Trophoblast cell (in vitro differentiated cells and primary cell): Measurements from ENCODE around the gene FARP2.
A peak's percentile ranks its signal among the peaks of the same experiment; 100 is the strongest.

Experiments used
- DNase-seq, 2 donors: peaks; one replicate each; pipeline ENCODE4 v3.0.0-alpha.2; 2016
- H2AFZ ChIP-seq: 2 replicates; pipeline ENCODE4 v1.6.1; 2013; ENCODE audit warnings: low read length, moderate library complexity, mild to moderate bottlenecking; ENCODE audit not compliant: insufficient read depth, poor library complexity
- H2AK5ac ChIP-seq: 2 replicates; pipeline ENCODE4 v1.6.1; 2013; ENCODE audit warnings: mild to moderate bottlenecking, low read length
- H2BK120ac ChIP-seq: 2 replicates; pipeline ENCODE4 v1.6.1; 2013; ENCODE audit warnings: low read length, mild to moderate bottlenecking, moderate library complexity; ENCODE audit not compliant: insufficient read depth, poor library complexity
- H2BK12ac ChIP-seq: 2 replicates; pipeline ENCODE4 v1.6.1; 2013; ENCODE audit warnings: mild to moderate bottlenecking, low read length, moderate library complexity
- H2BK5ac ChIP-seq: 2 replicates; pipeline ENCODE4 v1.6.1; 2013; ENCODE audit warnings: low read length, low read depth, moderate library complexity, mild to moderate bottlenecking; ENCODE audit not compliant: poor library complexity
- H3K14ac ChIP-seq: 2 replicates; pipeline ENCODE4 v1.6.1; 2013; ENCODE audit warnings: mild to moderate bottlenecking, low read length
- H3K18ac ChIP-seq: 2 replicates; pipeline ENCODE4 v1.6.1; 2013; ENCODE audit warnings: mild to moderate bottlenecking, low read length
- H3K23ac ChIP-seq: 2 replicates; pipeline ENCODE4 v1.6.1; 2013; ENCODE audit warnings: low read length
- H3K27ac ChIP-seq: 2 replicates; pipeline ENCODE4 v1.5.1; 2013; ENCODE audit warnings: low read depth, mild to moderate bottlenecking, inconsistent platforms, low read length, moderate library complexity
- H3K27me3 ChIP-seq: 2 replicates; pipeline ENCODE4 v1.6.1; 2013; ENCODE audit warnings: inconsistent platforms, mild to moderate bottlenecking, low read length, moderate library complexity; ENCODE audit not compliant: insufficient read depth
- H3K36me3 ChIP-seq, 2 experiments: 1 replicate in 1 of 2; 2 replicates in 1 of 2; pipeline ENCODE4 v1.6.1; 2013; ENCODE audit warnings: low read length in 2 of 2, mild to moderate bottlenecking in 2 of 2, moderate library complexity in 1 of 2; ENCODE audit not compliant: insufficient read depth in 2 of 2, control insufficient read depth in 1 of 2
- H3K4ac ChIP-seq: 2 replicates; pipeline ENCODE4 v1.6.1; 2013; ENCODE audit warnings: low read depth, mild to moderate bottlenecking, low read length, moderate library complexity
- H3K4me1 ChIP-seq, 2 experiments: 1 replicate in 1 of 2; 2 replicates in 1 of 2; pipeline ENCODE4 v1.6.1; 2013; ENCODE audit warnings: low read length in 2 of 2, mild to moderate bottlenecking in 2 of 2, moderate library complexity in 1 of 2; ENCODE audit not compliant: insufficient read depth in 2 of 2, control insufficient read depth in 1 of 2
- H3K4me2 ChIP-seq: 2 replicates; pipeline ENCODE4 v1.6.1; 2013; ENCODE audit warnings: inconsistent platforms, mild to moderate bottlenecking, low read length, moderate library complexity
- H3K4me3 ChIP-seq: 2 replicates; pipeline ENCODE4 v1.5.1; 2013; ENCODE audit warnings: mild to moderate bottlenecking, low read depth, low read length, inconsistent platforms
- H3K79me1 ChIP-seq: one replicate; pipeline ENCODE4 v1.6.1; 2013; ENCODE audit warnings: low read length
- H3K79me2 ChIP-seq: 2 replicates; pipeline ENCODE4 v1.6.1; 2013; ENCODE audit warnings: low read length, mild to moderate bottlenecking; ENCODE audit not compliant: control insufficient read depth, insufficient read depth, poor library complexity
- H3K9ac ChIP-seq: 2 replicates; pipeline ENCODE4 v1.6.1; 2013; ENCODE audit warnings: mild to moderate bottlenecking, low read length
- H3K9me3 ChIP-seq: 2 replicates; pipeline ENCODE4 v1.6.1; 2013; ENCODE audit warnings: low read depth, mild to moderate bottlenecking, control low read depth, inconsistent platforms, low read length; ENCODE audit not compliant: insufficient read depth
- H4K12ac ChIP-seq: 2 replicates; pipeline ENCODE4 v1.6.1; 2013; ENCODE audit warnings: low read depth, mild to moderate bottlenecking, low read length, moderate library complexity
- H4K8ac ChIP-seq: 2 replicates; pipeline ENCODE4 v1.6.1; 2013; ENCODE audit warnings: low read depth, mild to moderate bottlenecking, low read length, moderate library complexity
- H4K91ac ChIP-seq: one replicate; pipeline ENCODE4 v1.6.1; 2013; ENCODE audit warnings: low read depth, mild to moderate bottlenecking, low read length, moderate library complexity
- WGBS: extraction: QIAGEN DNeasy Blood & Tissue Kit; methylation state at CpG from one replicate; pipeline ENCODE4 v1.1.7; 2013; ENCODE audit warnings: missing lambda C conversion rate; ENCODE audit not compliant: insufficient read length, insufficient coverage; ENCODE audit errors: extremely low coverage; 5-methylcytosine and 5-hydroxymethylcytosine counted together

The FARP2 gene

GRCh38 chr2:241375300-241375699 lies 19.2 kb downstream of the FARP2 start:
- H3K9me3 ChIP-seq: no peaks in the 10 kb centered on the region
- no peak for DNase-seq
- no peak overlapping the region for H4K12ac ChIP-seq
- H3K9ac ChIP-seq: no peak overlapping the region
- H2AK5ac ChIP-seq: no peak overlapping the region
- no CpG with 5 or more reads among the region's 1 CpG for WGBS
- H3K14ac ChIP-seq: no peak overlapping the region
- H3K36me3 ChIP-seq: peaks cover 2 to 4% of the 10 kb centered on the region in 2 experiments
- H2AFZ ChIP-seq: no peak overlapping the region
- no peaks in the 10 kb centered on the region for H3K79me2 ChIP-seq
- no peak overlapping the region for H2BK120ac ChIP-seq
- no peak overlapping the region for H2BK5ac ChIP-seq
- H2BK12ac ChIP-seq: no peak overlapping the region
- H3K27me3 ChIP-seq: no peaks in the 10 kb centered on the region
- H3K27ac ChIP-seq: no peak overlapping the region
- peaks cover 11 to 12% of the 10 kb centered on the region in 2 experiments for H3K4me1 ChIP-seq
- H3K23ac ChIP-seq: no peak overlapping the region
- no peak overlapping the region for H4K8ac ChIP-seq
- no peak overlapping the region for H3K4ac ChIP-seq
- no peak overlapping the region for H4K91ac ChIP-seq
- no peak overlapping the region for H3K18ac ChIP-seq
- peaks cover 2% of the 10 kb centered on the region for H3K79me1 ChIP-seq
- no peak overlapping the region for H3K4me3 ChIP-seq
- no peak overlapping the region for H3K4me2 ChIP-seq

- H2BK120ac ChIP-seq: no peak overlapping the region
- no peak overlapping the region for H3K4me2 ChIP-seq
- no peak overlapping the region for H4K91ac ChIP-seq
- no peak overlapping the region for H2BK12ac ChIP-seq
- no peak overlapping the region for H2BK5ac ChIP-seq
- H3K4me3 ChIP-seq: no peak overlapping the region
- H3K4me1 ChIP-seq: peaks cover 11 to 12% of the 10 kb centered on the region in 2 experiments
- no peak for DNase-seq
- H3K79me2 ChIP-seq: no peaks in the 10 kb centered on the region
- no peak overlapping the region for H3K18ac ChIP-seq
- H2AK5ac ChIP-seq: no peak overlapping the region
- peaks cover 2% of the 10 kb centered on the region for H3K79me1 ChIP-seq
- no peak overlapping the region for H3K14ac ChIP-seq
- no peak overlapping the region for H2AFZ ChIP-seq
- no peaks in the 10 kb centered on the region for H3K9me3 ChIP-seq
- no peaks in the 10 kb centered on the region for H3K27me3 ChIP-seq
- no peak overlapping the region for H3K23ac ChIP-seq
- H3K9ac ChIP-seq: no peak overlapping the region
- no peak overlapping the region for H4K8ac ChIP-seq
- H3K4ac ChIP-seq: no peak overlapping the region
- H4K12ac ChIP-seq: no peak overlapping the region
- no CpG with 5 or more reads among the region's 2 CpGs for WGBS
- no peak overlapping the region for H3K27ac ChIP-seq
- peaks cover 2 to 4% of the 10 kb centered on the region in 2 experiments for H3K36me3 ChIP-seq
These were observed 20.7 kb downstream of the FARP2 start for GRCh38 chr2:241376808-241377207.

GRCh38 chr2:241378816-241379215 lies 22.7 kb downstream of the FARP2 start:
- Histone ChIP-seq H2AK5ac (no peak overlapping the region), H3K4me2 (no peak overlapping the region), H3K27ac (no peak overlapping the region), H3K27me3 (no peaks in the 10 kb centered on the region), H2BK5ac (no peak overlapping the region), H3K36me3 (peaks cover 8 to 11% of the 10 kb centered on the region in 2 experiments), H3K14ac (no peak overlapping the region), H2AFZ (no peak overlapping the region), H3K23ac (no peak overlapping the region), H3K79me1 (peaks cover 2% of the 10 kb centered on the region), H2BK12ac (no peak overlapping the region), H3K4me1 (peaks cover 11 to 12% of the 10 kb centered on the region in 2 experiments), H3K4ac (no peak overlapping the region), H2BK120ac (no peak overlapping the region), H4K12ac (no peak overlapping the region), H3K9ac (no peak overlapping the region), H3K79me2 (no peaks in the 10 kb centered on the region), H3K9me3 (no peaks in the 10 kb centered on the region), H3K18ac (no peak overlapping the region), H4K8ac (no peak overlapping the region), H3K4me3 (no peak overlapping the region), H4K91ac (no peak overlapping the region)
- no CpG with 5 or more reads among the region's 2 CpGs for WGBS
- no peak for DNase-seq

DNA sequence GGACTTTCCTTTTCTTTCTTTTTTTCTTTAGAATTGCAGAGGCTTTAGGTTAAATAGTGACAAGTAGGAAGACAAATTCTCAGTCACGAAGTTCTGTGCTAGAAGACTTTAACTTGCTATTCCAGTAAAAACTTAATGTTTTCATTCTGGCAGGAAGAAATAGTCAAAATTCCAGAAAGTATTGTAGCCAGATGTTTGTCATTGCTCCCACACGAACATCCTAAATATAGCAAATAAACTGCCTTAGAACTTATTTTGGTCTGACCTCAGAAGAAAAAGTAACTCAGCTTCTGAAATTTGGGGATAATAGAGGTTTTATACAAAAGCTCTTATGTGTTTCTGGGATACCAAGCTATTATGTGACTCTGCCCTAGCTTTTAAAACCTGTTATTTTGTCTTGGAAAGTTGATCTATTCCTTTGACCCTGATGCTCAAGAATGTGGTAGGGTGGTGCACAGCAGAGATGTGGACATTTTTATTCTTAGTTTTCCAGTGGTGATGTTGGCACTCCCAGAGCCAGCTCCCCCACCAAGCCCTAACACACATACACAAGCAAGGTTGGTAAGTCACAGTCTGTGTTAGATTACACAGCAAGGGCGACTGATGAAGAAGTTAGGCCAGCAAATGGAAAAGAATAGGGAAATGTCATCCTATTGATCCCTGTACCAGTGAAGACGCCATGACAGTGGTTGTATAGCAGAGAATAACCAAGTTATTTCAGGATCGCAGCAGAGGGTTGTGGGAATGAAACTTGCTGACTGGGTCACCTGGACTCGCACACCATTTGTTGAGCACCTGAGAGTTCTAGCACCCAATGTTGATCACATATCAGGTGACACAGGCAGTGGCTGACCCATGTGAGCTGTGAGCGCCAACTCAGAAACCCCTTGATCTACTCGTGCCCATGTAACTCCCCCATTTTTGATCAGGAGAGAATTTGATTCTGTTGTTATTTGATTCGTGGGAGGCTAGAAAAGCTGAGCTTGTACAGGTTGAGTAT lies 23.7 kb downstream of the FARP2 start:
- H2BK120ac ChIP-seq: no peak overlapping the region
- no peaks in the 10 kb centered on the region for H3K79me1 ChIP-seq
- no peaks in the 10 kb centered on the region for H3K79me2 ChIP-seq
- no peak overlapping the region for H3K4me3 ChIP-seq
- H2AFZ ChIP-seq: no peak overlapping the region
- H3K27ac ChIP-seq: no peak overlapping the region
- no peak overlapping the region for H4K12ac ChIP-seq
- no peak overlapping the region for H3K4me2 ChIP-seq
- H3K23ac ChIP-seq: no peak overlapping the region
- no peak overlapping the region for H3K9ac ChIP-seq
- H3K4ac ChIP-seq: no peak overlapping the region
- H2BK5ac ChIP-seq: no peak overlapping the region
- H3K14ac ChIP-seq: no peak overlapping the region
- H3K27me3 ChIP-seq: no peaks in the 10 kb centered on the region
- H4K91ac ChIP-seq: no peak overlapping the region
- H3K4me1 ChIP-seq: peaks cover 3 to 5% of the 10 kb centered on the region in 2 experiments
- H2AK5ac ChIP-seq: no peak overlapping the region
- no peaks in the 10 kb centered on the region for H3K9me3 ChIP-seq
- H2BK12ac ChIP-seq: no peak overlapping the region
- H3K18ac ChIP-seq: no peak overlapping the region
- peak in 1 of 2 donors; percentile 44 for DNase-seq
- peaks cover 9 to 11% of the 10 kb centered on the region in 2 experiments for H3K36me3 ChIP-seq
- H4K8ac ChIP-seq: no peak overlapping the region
- no CpG with 5 or more reads among the region's 9 CpGs for WGBS
